Measurements from ENCODE around the gene ZIC4.

ZIC4 gene

GRCh38 chr3:147371771-147372340 is 34.5 kb downstream of the ZIC4 start:
- DNase-seq (ENCODE audit: low read depth, low spot score): no peak

DNA sequence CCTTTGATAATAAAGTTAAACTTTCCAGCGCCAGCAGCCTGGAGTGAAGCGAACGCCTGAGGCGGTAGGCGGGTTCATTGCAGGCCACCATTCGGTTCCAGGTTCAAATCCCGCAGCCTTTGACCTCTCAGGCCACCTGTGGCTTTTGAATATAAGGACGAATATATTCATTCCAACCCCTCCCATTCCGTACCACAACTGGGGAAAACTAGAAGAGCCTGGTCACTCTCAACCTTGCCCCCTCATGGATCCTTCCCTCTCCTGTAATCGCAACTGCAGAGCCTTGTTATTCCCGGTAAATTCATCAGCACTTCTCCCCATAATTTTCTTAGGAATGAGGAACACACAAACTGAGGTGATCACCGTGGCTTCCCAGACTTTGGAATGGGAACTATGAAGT is 35.2 kb downstream of the ZIC4 start:
- no peak for DNase-seq (ENCODE audit: low read depth, low spot score)

DNA sequence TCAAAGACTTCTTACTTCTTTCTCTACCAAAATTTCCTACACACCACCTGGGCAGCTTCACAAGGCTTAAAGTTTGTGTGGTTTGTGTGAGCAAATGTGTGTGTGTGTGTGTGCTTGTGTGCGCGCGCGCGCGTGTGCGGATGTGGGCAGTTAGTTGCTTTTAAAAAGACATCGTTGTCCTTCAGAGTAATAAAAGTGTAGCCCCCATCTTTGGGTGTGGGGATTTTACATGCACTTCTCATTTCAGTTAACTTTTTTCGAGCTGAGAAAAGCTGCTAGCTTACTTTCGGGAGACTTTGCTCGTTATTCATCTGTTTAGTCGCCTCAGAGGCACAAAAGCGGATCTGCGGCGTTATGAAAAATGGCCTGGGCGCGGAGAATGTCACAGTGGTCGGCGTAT is 36.0 kb downstream of the ZIC4 start:
- no peak for DNase-seq (ENCODE audit: low read depth, low spot score)

DNA sequence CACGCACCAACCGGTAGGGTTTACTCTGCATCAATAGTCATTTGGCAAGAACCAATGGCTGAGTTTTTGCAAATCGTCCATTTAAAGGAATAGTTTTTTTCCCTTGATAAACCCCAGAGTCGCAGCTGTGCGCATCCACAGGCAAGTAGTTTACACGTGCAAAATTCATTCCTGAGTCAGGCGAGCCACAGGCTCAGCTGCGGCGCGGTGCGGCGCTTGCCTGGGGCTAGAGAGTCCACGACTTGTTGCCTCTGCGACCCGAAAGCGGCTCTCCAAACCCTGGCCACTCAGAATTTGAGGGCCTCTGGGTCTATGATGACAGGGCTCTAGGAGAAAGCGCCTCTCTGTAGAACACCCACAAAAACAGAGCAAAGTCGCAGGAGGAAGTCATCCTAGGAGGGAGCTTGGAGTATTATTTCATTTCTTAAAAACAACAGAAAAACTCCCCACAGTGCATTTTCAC is 36.7 kb downstream of the ZIC4 start:
- DNase-seq (ENCODE audit: low read depth, low spot score): no peak

- DNase-seq (ENCODE audit: low read depth, low spot score): no peak
These were observed 37.1 kb downstream of the ZIC4 start for GRCh38 chr3:147369231-147369630.

GRCh38 chr3:147368561-147369221 is 37.7 kb downstream of the ZIC4 start:
- DNase-seq (ENCODE audit: low read depth, low spot score): no peak

- no peak for DNase-seq (ENCODE audit: low read depth, low spot score)
These were observed 38.2 kb downstream of the ZIC4 start for GRCh38 chr3:147368151-147368550.

DNA sequence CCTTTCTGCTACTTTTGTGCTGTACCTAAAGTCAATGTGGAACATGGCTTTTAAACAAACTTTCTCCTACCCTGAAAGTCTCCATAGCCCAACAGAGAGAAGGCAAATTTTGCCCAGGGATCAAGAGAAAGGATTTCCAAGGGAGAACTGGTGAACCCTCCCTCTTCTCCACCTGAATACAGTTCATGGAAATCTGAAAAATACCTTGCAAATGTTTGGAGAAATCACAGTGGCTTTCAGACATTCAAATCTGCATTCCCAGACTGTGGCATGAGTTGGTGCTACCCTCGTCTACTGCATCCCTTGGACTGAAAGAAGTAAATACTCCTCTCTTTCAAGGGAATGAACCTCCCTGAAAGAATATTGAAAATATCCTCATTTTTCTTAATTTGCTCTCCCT is 38.7 kb downstream of the ZIC4 start:
- DNase-seq (ENCODE audit: low read depth, low spot score): no peak

DNA sequence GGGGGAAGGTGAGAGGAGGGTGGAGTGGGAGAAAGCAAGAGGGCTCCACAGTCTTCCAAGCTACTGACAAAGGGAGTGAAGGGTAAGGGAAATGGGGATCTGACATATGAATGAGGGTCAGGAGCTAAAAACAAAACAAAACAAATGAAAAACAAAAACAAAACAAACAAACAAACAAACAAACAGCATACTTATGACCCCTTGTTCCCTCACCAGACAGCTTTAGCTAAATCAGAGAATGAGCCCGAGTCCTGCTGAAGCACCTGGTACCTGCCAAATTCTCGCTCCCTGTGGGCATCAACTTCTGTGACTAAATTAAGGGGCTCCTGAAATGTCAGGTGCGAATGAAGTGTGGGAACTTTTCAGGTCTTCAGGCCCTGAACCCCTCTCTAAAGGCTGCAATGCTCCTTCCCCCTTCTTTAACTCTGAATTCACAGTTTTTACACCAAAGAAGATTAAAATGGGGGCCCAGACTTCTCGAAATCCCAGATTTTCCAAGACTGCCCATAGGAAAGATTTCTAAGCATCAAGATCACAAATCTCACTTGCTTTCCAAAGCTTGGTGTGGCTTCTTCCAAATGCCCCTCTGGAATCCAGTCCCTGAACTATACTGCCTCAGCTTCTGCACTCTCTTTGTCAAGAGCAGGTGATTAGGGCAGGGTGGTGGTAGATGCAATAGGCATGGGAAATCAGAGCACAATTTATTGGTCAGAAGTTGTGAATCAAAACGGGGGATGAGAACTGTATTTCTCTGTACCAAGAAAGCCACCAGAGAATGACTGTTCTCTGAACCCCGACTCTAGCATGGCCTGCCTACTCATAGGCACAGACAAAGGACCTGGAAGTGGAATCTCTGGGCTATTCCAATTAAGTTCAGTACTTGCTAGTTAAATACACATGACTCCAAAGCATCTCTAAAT is 40.9 kb downstream of the ZIC4 start:
- no peak for DNase-seq (ENCODE audit: low read depth, low spot score)

GRCh38 chr3:147364771-147365170 is 41.6 kb downstream of the ZIC4 start:
- no peak for DNase-seq (ENCODE audit: low read depth, low spot score)

DNA sequence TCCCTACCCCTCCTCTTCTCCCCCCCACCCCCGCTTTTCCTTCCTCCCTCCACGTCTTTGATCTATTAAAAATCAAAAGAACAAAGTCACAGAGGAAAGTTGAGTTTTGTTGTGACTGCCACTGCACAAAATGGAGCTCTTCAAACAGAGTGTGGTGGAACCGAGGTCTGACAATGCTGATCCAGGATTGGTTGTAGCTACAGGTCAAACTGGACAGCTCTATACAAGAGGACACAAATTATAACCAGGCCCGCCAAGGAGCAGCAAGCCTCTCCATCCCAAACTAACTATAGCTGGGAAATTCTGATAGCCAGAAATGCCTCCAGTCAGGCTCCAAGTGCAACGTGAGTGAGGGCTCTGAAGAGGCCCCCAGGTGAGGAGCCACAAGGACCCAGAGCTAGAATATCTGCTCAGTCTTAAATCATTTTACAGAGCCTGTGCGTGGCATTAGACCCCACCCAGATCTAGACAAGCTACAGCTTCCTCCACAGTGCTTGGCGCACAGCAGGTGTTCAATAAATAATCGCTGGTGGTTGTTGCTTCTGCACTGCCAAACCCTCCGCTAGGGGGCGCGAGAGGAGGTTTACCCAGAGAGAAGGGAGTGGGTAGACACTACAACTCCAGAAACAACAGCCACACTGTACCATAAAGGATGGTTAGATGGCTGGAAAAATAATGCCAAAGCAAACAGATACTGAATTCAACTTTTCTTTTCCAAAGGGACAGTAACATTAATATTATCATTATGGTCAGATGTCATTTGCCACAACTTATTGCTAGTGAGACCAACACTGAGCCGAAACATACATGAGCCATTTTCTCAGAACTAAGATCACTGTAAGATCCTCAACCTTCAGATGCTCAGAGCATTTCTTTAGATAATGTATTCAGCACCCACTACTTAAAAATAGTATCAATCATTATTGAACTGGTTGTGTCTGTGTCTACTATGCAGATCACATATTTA is 44.6 kb downstream of the ZIC4 start:
- no peak for DNase-seq (ENCODE audit: low read depth, low spot score)

DNA sequence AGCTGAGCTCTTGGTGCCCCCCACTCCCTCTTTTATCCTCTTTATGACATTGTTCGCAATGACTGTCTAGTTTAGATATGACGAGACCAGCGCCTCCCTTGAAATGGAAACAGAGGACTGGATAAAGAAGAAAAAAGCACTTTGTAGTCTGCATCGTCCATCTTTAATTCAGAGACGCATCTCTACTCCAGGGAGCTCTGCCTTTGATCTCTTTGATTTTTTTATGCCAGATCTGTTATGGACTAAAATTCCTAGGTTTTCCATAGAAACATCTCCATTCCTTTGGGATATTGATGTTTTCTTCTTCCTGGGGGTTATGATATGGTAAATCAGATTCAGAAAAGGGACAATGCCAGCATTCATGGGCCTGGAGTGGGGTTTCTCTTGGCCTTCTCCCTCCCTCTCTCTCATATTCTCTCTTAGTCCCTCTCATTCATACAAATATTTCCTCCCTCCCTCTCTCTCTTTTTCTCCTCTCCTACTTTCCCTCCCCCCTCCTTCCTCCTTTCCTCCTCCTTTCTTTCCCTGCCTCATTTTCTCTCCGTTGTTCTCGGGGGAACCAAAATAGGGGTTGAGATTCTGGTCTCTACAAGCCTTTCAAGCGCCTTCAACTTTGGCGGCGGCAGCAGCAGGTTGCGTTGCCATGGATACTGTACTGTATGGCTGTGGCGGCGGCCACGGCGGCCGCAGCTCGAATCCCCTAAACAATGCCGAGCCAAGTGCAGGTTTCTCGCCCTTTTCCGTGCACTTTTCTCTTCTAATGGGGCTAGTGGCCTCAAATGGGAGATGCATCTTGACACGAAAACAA is 45.5 kb downstream of the ZIC4 start:
- no peak for DNase-seq (ENCODE audit: low read depth, low spot score)

DNA sequence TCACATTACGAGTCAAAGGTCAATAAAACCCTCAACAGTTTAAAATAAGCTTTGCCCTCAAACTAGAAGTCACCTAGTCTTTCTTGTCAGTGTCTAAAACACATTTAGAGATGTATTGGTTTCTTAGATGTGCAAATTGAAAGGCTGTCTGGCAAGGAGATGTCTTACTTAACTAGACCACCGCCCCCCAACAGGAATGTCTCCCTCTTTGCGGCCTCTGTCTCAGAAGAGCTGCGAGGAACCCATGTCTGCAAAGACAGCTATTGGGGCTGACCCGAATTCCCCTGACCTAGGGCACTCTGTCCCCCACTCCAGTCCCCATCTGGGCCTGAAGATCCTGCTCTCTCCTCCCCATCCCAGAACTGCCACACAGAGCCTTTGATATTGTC is 46.3 kb downstream of the ZIC4 start:
- no peak for DNase-seq (ENCODE audit: low read depth, low spot score)

GRCh38 chr3:147359177-147360050 is 46.9 kb downstream of the ZIC4 start:
- no peak for DNase-seq (ENCODE audit: low read depth, low spot score)

DNA sequence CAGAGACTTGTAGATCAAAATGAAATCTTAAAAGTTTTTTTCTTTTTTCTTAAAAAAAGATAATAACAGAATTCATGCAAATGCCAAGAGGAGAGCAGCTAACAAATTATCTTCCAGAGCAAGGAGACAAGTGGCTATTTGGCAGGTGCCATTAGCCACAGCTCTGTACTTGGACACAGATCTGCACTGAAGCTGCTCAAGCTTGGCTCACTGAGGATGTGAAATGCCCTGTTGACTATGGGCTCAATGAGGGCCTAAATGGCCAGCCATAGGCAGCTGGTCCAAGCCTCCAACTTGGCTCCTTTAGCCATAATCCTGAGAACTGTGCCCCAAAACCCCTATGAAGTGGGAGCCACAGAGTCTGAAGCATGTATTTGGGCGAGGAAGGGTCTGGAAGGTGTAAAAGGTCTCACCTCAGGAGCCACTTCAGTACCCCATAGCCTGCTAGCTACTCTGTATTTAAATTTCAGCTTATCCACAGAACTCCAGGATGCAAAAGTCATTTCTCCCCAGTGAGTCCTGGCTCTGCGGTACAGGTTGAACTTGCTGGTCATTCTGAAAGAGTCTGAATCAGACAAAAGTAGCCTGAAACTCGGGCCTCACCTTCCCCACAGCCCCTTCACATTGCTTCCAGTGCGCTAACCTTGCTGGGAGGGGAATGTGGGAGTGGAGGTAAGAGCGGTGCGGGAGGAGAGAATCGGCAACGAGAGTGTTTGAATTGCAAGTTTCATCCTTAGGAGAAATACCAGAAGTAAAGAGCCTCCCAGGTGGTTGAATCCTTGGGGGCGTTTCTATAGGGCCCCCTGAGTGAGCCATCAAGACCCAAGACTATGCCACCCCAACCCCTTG is 48.0 kb downstream of the ZIC4 start:
- DNase-seq (ENCODE audit: low read depth, low spot score): no peak

DNA sequence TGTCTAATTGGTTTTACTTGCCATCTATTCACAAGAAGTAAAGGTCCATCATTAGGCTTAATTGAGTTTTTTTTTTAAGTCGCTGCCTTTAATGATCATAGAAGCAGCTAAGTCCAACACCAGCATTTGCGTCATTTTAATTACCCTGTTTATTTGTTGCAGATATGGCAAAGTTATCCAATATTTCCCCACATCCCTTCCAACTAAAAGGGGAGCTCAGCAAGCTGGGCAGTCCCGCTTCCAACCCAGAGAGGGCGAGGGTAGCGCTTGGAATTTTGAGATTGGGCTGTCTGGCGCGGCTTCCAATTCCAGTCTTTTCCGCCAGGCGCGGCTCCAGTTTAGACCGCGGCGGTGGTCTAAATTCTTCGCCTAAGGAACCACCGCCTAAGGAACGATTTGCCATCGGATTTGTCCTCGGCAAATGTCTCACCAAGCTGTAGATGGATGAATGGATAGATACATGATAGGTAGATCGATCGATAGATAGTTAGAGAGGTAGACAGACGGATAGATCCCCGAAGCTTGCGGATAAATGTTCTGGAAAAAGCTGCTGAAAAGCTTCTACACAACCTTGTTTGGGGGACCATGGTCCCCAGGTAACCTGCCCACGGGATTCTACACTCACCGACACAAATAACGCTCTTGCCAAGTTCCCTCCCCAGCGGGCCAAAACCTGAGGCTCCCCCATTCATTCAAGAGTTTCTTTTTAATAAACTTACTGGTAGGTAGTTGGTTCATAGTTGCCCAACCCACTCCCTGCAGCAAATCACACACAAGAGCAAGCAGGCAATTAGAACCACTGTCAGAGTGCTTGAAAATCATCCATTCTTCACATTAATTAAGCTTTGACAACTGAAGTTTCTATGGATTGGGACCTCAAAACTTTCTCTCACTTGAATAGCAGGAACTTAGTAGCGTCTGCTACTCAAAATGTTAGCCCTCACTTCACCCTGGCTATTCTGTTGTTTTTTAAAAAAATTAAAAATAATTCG is 49.1 kb downstream of the ZIC4 start:
- DNase-seq (ENCODE audit: low read depth, low spot score): no peak

GRCh38 chr3:147356145-147356908 is 50.0 kb downstream of the ZIC4 start:
- no peak for DNase-seq (ENCODE audit: low read depth, low spot score)

Data from iPS DF 19.7 (cell line).